ENCODE measurements around the gene SQSTM1.

- TF ChIP-seq POLR2A (IDR thresholded peaks at IDR 0.05) (peak in 1 of 2 donors; percentile 25), CTCF (IDR thresholded peaks at IDR 0.05) (no peak)
These were observed 18.4 kb upstream of the SQSTM1 start for GRCh38 chr5:179802207-179802883.

All from adrenal gland (tissue), 5 donors.